GF-D8 (cell line): ENCODE measurements around the gene PCSK7.

Source experiments
- DNase-seq: peaks from one replicate; lab custom pipeline; 2025; lab: John Stamatoyannopoulos, UW

PCSK7 gene

GRCh38 chr11:117181586-117182550, 50.0 kb downstream of the PCSK7 start:
- DNase-seq: no peak

- DNase-seq: peak; percentile 92
These were observed 51.0 kb downstream of the PCSK7 start for GRCh38 chr11:117180661-117181585.

DNA sequence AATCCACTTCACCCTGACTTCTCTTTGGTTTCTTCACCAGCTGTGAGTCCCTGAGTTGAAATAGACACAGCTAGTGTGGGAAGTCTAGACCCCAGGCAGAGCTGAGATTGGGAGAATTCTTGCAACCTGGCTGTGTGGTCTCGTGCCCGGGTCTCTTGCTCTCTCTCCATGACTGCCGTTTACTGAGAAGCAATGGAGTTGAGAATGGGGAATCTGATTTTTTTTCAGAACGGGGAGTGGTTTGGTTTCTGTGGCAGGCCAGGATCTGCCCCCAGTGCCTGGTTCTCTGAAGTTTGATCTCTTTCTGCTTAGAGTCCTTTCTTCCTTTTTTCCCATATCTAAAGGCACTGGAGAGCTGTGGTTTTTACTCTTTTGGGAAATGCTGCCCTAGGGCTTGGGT, 51.9 kb downstream of the PCSK7 start:
- DNase-seq: peak; percentile 75

DNA sequence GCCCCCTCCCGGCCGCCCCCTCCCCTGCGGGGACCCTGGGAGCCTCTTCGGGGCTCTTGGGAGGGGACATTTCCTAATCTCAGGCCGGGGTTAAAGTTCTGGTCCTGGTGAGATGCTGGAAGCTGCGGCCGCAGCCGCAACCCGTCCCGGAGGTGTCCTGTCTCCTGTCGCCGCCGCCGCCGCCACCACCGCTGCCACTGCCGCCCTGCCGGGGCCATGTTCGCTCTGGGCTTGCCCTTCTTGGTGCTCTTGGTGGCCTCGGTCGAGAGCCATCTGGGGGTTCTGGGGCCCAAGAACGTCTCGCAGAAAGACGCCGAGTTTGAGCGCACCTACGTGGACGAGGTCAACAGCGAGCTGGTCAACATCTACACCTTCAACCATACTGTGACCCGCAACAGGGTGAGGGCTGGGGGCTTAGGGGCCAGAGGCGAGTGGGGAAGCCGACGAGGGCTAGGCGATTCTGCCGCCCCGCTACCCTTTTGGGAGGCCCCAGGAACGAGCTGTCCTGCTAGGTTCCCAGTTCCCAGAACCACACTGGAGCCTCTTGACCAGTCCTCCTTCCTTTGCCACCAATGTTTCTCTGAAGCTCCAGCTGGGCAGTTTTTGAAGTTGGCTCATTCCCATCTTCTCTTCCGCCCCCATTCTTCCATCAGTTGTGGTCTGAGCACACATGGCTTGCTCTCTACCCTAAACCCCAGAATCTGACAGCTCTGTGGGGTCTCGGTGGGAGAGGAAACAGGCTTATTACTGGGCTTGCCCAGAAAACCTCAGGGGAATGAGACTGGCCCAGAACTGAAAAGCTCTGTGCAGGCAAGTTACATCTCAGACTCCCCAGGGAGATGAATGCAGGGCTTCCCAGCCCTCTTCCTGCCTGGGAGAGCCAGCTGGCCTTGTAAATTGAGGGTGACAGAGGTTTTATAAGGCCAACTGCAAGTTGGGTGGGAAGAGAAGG, 52.5 kb downstream of the PCSK7 start:
- peak; percentile 73 for DNase-seq

- peak; percentile 95 for DNase-seq
These were observed 53.5 kb downstream of the PCSK7 start, which contains the start of gene SIDT2 for GRCh38 chr11:117178210-117179034. SIDT2 (plus strand) TSS chr11:117178743; CDS start chr11:117179264, 521 bp downstream.

GRCh38 chr11:117177534-117178209, 54.2 kb downstream of the PCSK7 start:
- no peak for DNase-seq

GRCh38 chr11:117176186-117176585, 55.7 kb downstream of the PCSK7 start:
- DNase-seq: no peak

DNA sequence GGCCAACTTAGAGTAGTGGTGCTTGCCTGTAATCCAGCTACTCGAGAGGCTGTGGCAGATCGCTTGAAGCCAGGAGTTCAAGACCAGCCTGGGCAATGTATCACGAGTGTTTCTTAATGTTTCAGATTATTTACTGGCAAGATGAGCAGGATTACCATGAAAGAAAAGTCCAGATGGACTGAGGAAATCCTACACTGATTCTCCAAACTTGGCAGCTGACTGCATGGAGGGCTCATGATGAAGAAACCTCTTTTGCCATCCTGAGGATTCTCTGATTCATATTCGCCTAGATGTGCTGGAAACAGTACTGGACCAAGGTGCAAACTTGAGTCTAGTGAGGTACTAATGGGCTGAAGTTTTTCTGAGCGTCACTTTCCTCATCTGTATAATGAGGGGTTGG, 56.1 kb downstream of the PCSK7 start:
- no peak for DNase-seq

GRCh38 chr11:117175104-117175503, 56.8 kb downstream of the PCSK7 start:
- DNase-seq: no peak

DNA sequence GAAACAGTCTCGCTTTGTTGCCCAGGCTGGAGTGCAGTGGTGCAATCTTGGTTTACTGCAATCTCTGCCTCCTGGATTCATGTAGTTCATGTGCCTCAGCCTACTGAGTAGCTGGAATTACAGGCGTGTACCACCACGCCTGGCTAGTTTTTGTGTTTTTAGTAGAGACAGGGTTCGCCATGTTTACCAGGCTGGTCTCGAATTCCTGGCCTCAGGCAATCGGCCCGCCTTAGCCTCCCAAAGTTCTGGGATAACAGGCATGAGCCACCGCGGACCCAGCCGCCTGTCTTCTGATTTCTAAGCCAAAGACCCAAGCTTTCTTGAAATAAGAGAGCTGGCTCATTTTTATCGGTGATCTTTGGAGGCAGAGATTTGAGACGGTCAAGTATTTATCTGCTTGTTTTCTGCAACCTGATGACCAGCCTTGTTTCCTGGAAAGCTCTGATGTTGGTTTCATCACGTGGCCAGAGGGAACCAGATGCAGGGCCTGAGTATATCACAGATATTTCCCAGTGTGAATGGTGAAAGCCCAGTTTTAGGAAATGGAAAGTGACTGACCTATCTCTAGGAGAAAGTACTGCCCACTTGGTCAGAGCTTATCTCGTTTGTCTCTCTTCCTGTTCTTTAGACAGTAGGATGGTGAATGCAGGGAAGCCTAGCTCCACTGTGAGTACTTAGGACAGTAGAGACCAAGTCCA, 59.0 kb downstream of the PCSK7 start:
- DNase-seq: no peak

- DNase-seq: no peak
These were observed 60.3 kb downstream of the PCSK7 start for GRCh38 chr11:117171404-117172061.

- no peak for DNase-seq
These were observed 60.9 kb downstream of the PCSK7 start for GRCh38 chr11:117171007-117171403.

DNA sequence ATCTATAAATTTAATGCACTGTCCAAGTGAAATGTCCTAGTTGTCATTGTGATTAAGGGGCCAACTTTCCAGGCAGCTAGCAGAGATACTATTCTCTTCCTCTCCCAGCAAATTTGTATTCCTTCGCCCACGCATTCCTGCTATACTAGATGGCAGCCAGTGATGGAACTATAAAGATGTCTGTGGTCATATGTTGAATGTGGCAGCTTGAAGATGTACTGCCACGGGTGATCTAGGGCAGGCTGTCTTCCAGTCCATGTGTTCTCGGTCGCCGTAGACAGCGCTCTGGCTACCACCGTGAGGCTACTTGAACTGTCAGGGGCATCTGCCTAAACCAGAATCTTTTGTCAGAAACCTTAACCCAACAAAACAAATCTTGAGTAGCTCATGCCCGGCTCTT, 61.7 kb downstream of the PCSK7 start:
- DNase-seq: no peak

GRCh38 chr11:117169736-117170135, 62.1 kb downstream of the PCSK7 start:
- no peak for DNase-seq

GRCh38 chr11:117166491-117166890, 65.4 kb downstream of the PCSK7 start:
- DNase-seq: no peak

DNA sequence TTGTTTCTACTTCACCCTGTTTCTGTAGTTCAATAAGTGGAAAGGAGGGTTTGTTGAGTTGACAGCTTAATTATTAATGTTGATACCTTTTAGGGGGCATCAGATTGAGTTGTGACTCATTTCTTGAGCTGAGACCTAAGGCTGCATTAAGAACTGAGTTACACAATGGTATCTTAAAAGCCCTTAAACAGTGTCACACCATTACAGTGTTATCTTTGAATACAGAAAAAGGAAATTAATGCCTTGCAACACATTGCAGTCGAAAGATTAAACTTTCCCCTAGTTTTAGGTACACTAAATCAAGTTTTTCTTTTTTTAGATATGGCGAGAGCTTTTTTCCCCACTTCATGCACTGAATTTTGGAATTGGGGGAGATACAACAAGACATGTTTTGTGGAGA, 71.0 kb downstream of the PCSK7 start:
- DNase-seq: no peak

DNA sequence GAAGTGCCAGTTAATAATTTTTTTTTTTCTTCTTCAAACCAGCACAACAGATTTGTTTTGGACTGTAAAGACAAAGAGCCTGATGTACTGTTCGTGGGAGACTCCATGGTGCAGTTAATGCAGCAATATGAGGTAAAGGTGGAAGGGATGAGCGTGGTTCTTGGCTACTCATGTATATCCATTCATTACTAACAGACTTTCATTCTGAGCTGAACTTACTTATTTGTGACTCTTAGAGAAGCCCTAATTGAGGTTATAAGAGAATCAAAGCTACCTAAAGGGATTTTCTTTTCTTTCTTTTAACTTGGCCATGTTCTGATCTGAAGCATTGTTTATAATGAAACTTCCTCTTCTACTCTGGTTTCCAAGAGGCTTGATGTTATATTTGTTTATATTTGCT, 72.0 kb downstream of the PCSK7 start:
- no peak for DNase-seq

DNA sequence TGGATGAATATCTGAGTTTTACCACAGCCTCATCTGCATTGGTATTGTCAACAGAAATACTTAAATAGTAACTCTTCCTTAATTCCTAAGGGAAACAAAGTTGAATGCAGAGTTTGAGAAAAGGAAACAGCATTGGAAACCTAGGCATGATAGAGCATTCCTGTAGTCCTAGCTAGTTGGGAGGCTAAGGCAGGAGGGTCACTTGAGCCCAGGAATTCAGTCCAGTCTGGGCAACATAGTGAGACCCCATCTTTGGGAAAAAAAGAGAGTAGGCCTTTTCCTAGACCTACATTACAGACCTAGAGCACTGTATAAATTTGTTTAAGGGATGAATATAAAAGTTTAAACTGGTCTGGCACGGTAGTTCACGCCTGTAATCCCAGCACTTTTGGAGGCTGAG, 74.4 kb downstream of the PCSK7 start:
- DNase-seq: no peak

GRCh38 chr11:117154468-117154867, 77.4 kb downstream of the PCSK7 start:
- DNase-seq: no peak
